CD4-positive, alpha-beta T cell (primary cell): ENCODE measurements around the gene NOS1AP. TPM values are rescaled to one million over a fixed set of nuclear protein-coding genes. Genes with fewer than 3 reads are reported as not detected.

Source experiments
- ATAC-seq: fragments of 200-7000 bp; cut with Tn5 transposase; one replicate; pipeline ENCODE4 v1.10.0; 2022; ENCODE audit warnings: mild to moderate bottlenecking; ENCODE audit not compliant: poor library complexity
- CTCF ChIA-PET: fragments of 350-600 bp; sonication (Branson Sonifier 250); formaldehyde crosslinking; loops from one replicate; lab custom pipeline; 2021; ENCODE audit warnings: antibody characterized with exemption, inconsistent platforms; lab: Charles Lee
- POLR2A ChIA-PET: fragments of 350-600 bp; sonication (Branson Sonifier 250); formaldehyde crosslinking; loops from one replicate; lab custom pipeline; 2021; ENCODE audit warnings: antibody characterized with exemption, inconsistent platforms; lab: Charles Lee
- DNase-seq, 14 experiments: peaks; one replicate each; pipeline ENCODE4 v3.0.0-alpha.2; 2013 to 2020; ENCODE audit warnings: mixed read lengths in 2 of 14
- H3K27ac ChIP-seq, 2 donors: one replicate each; pipeline versions ENCODE4 v1.5.1 to v1.7.0; 2013; ENCODE audit warnings: low read length in 2 of 2, low read depth in 1 of 2, mild to moderate bottlenecking in 1 of 2
- H3K27me3 ChIP-seq, 2 experiments: 1 replicate in 1 of 2; 2 replicates in 1 of 2; pipeline versions ENCODE4 v1.6.1 to v1.7.0; 2013; ENCODE audit warnings: low read length in 2 of 2, control low read depth in 1 of 2, mild to moderate bottlenecking in 1 of 2, moderate library complexity in 1 of 2; ENCODE audit not compliant: insufficient read depth in 2 of 2, control insufficient read depth in 1 of 2
- H3K36me3 ChIP-seq: one replicate; pipeline ENCODE4 v1.6.1; 2013; ENCODE audit warnings: low read length, control low read depth; ENCODE audit not compliant: insufficient read depth
- H3K4me1 ChIP-seq: one replicate; pipeline ENCODE4 v1.6.1; 2013; ENCODE audit warnings: low read length, control low read depth; ENCODE audit not compliant: insufficient read depth
- H3K4me3 ChIP-seq: one replicate; pipeline ENCODE4 v1.5.1; 2013; ENCODE audit warnings: mild to moderate bottlenecking, low read length, moderate library complexity
- H3K9me3 ChIP-seq, 2 experiments: 1 replicate in 1 of 2; 2 replicates in 1 of 2; pipeline versions ENCODE4 v1.6.1 to v1.7.0; 2013; ENCODE audit warnings: low read length in 2 of 2, mild to moderate bottlenecking in 2 of 2, control low read depth in 1 of 2, moderate library complexity in 1 of 2; ENCODE audit not compliant: control insufficient read depth in 1 of 2, insufficient read depth in 1 of 2
- H3K27ac Mint-ChIP-seq: one replicate; pipeline ENCODE4 v1.8.0; 2020; ENCODE audit warnings: mixed read lengths
- H3K27me3 Mint-ChIP-seq: one replicate; pipeline ENCODE4 v1.8.0; 2021; ENCODE audit warnings: mixed read lengths
- H3K36me3 Mint-ChIP-seq: one replicate; pipeline ENCODE4 v1.8.0; 2021; ENCODE audit warnings: low read depth, mixed read lengths
- H3K4me1 Mint-ChIP-seq: one replicate; pipeline ENCODE4 v1.8.0; 2021; ENCODE audit warnings: low read depth, mixed read lengths
- H3K4me3 Mint-ChIP-seq: one replicate; pipeline ENCODE4 v1.8.0; 2020; ENCODE audit warnings: mild to moderate bottlenecking, mixed read lengths
- H3K9me3 Mint-ChIP-seq: one replicate; pipeline ENCODE4 v1.8.0; 2020; ENCODE audit warnings: mixed read lengths
- intact Hi-C, 2 experiments: fragments of 100-400 bp; cut with DNase I in 1 of 2; cut with micrococcal nuclease in 1 of 2; formaldehyde crosslinking; loops; one replicate each; pipeline versions ENCODE4 v1.15.1 to v1.9.0; 2023 to 2025; cut with DNase I, micrococcal nuclease
- total RNA-seq, 174 experiments: library from RNA in 2 of 174; stranded (reverse) in 2 of 174; gene quantifications; one replicate each; pipeline ENCODE4 v1.2.3 and lab custom pipeline; 2021 to 2026
- TF ChIP-seq, protein P1 (sequence below): fragments of 200-600 bp; IDR thresholded peaks from one replicate; pipeline ENCODE4 v1.8.0; 2022; ENCODE audit warnings: antibody characterized with exemption, mild to moderate bottlenecking

Gene NOS1AP
- total RNA-seq, 2 experiments from 2014 or later, result not detected

DNA sequence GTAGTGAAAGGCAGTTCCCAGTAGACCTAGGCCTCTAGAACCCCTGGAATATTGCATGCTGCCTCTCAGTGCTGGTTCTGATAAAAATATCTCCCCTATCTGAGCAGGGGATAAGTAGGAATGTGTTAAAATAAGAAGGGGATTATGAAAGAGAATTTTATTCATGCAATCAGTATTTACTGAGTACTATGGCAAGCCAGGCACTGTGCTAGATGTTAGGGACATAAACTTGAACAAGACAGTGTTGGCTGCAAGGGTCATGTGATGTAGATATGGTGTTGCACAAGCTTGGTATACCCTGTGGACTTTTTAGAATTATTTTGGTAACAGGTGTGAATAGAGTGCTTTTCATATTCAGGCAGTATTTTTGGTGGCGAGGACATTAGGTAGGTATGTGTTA lies 23.6 kb downstream of the NOS1AP start:
- H3K36me3 ChIP-seq, result no peaks in the 10 kb centered on the region
- no peak overlapping the region for H3K4me3 ChIP-seq
- H3K27me3 ChIP-seq, result peaks cover 0 to 9% of the 10 kb centered on the region in 2 experiments
- H3K27ac Mint-ChIP-seq, result no peak overlapping the region
- H3K4me1 ChIP-seq, result no peaks in the 10 kb centered on the region
- CTCF ChIA-PET, result no interaction called here
- H3K27me3 Mint-ChIP-seq, result peaks cover 39% of the 10 kb centered on the region
- H3K9me3 ChIP-seq, result peaks cover 0 to 3% of the 10 kb centered on the region in 2 experiments
- DNase-seq (no peak), ATAC-seq (no peak)
- H3K4me1 Mint-ChIP-seq, result no peaks in the 10 kb centered on the region
- H3K4me3 Mint-ChIP-seq, result no peak overlapping the region
- no peaks in the 10 kb centered on the region for H3K36me3 Mint-ChIP-seq
- no peaks in the 10 kb centered on the region for H3K9me3 Mint-ChIP-seq
- intact Hi-C loops, result no loop called here
- TF ChIP-seq, protein P1, sequence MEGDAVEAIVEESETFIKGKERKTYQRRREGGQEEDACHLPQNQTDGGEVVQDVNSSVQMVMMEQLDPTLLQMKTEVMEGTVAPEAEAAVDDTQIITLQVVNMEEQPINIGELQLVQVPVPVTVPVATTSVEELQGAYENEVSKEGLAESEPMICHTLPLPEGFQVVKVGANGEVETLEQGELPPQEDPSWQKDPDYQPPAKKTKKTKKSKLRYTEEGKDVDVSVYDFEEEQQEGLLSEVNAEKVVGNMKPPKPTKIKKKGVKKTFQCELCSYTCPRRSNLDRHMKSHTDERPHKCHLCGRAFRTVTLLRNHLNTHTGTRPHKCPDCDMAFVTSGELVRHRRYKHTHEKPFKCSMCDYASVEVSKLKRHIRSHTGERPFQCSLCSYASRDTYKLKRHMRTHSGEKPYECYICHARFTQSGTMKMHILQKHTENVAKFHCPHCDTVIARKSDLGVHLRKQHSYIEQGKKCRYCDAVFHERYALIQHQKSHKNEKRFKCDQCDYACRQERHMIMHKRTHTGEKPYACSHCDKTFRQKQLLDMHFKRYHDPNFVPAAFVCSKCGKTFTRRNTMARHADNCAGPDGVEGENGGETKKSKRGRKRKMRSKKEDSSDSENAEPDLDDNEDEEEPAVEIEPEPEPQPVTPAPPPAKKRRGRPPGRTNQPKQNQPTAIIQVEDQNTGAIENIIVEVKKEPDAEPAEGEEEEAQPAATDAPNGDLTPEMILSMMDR, result no peak
- POLR2A ChIA-PET, result no interaction called here
- no peak overlapping the region for H3K27ac ChIP-seq

DNA sequence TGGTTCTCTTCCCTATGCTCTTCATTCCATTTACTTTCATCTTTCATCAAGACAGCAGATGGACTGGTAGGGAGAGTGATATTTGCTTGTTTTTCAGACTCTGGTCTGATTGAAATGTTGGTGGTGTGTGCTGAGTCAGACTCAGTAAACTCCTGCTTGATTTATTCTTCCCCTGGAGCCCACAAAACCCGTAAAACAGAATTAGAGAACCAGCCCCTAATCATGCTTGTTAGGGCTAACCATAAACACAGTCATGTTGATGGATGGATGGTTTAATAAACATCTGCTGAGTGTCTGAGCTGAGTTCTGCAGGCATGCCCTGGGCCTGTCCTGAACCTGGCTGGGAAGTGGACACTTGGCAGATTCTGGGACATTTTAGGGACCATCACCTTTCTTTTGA lies 24.8 kb downstream of the NOS1AP start:
- ChIA-PET CTCF (no interaction called here), POLR2A (no interaction called here)
- Mint-ChIP-seq H3K9me3 (no peaks in the 10 kb centered on the region), H3K4me1 (no peaks in the 10 kb centered on the region), H3K4me3 (no peak overlapping the region), H3K27me3 (peaks cover 46% of the 10 kb centered on the region), H3K27ac (no peak overlapping the region), H3K36me3 (no peaks in the 10 kb centered on the region)
- TF ChIP-seq, protein P1, result no peak
- H3K4me3 ChIP-seq, result no peak overlapping the region
- peaks cover 0 to 3% of the 10 kb centered on the region in 2 experiments for H3K9me3 ChIP-seq
- intact Hi-C loops, result no loop called here
- H3K4me1 ChIP-seq, result no peaks in the 10 kb centered on the region
- no peak for DNase-seq
- H3K27ac ChIP-seq, result no peak overlapping the region
- no peaks in the 10 kb centered on the region for H3K36me3 ChIP-seq
- ATAC-seq, result no peak
- peaks cover 0 to 3% of the 10 kb centered on the region in 2 experiments for H3K27me3 ChIP-seq

DNA sequence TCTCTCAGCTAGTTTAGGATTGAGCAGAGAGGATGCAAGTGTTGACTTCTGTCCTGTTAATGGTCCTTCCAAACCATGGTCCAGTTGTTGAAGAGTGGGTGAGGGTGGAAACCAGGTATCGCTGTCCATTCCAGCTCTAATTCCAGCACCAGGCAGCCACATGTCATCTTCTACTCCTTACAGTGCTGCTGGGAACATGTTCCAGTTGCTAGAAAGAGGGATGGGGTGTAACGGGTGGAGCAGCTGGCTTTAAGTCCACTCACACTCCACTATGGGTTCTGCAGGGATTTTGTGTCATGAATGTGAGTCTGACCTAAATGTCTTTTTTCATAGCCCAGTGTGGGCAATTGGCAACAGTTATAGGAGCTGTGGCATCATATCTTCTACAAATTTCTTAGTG lies 25.2 kb downstream of the NOS1AP start:
- Mint-ChIP-seq H3K36me3 (no peaks in the 10 kb centered on the region), H3K27ac (no peak overlapping the region), H3K4me3 (no peak overlapping the region), H3K4me1 (no peaks in the 10 kb centered on the region), H3K9me3 (no peaks in the 10 kb centered on the region), H3K27me3 (peaks cover 41% of the 10 kb centered on the region)
- Histone ChIP-seq H3K9me3 (peaks cover 0 to under 1% of the 10 kb centered on the region in 2 experiments), H3K27ac (no peak overlapping the region), H3K36me3 (no peaks in the 10 kb centered on the region), H3K27me3 (peaks cover 0 to 3% of the 10 kb centered on the region in 2 experiments), H3K4me1 (no peaks in the 10 kb centered on the region), H3K4me3 (no peak overlapping the region)
- no peak for DNase-seq
- ATAC-seq, result no peak
- CTCF ChIA-PET, result no interaction called here
- TF ChIP-seq, protein P1, result no peak
- POLR2A ChIA-PET, result no interaction called here
- intact Hi-C loops, result no loop called here
